HG03565 (cell line): ENCODE measurements around the gene EHD3.

Source experiments
- ATAC-seq: cut with Tn5 transposase; IDR thresholded peaks from one replicate; pipeline ENCODE4 v1.9.1; 2021; ENCODE audit warnings: mild to moderate bottlenecking, moderate library complexity; ENCODE audit not compliant: unreplicated experiment

EHD3 gene

GRCh38 chr2:31212659-31213600, 21.0 kb upstream of the EHD3 start:
- ATAC-seq, result no peak

- ATAC-seq, result no peak
These were observed 20.1 kb upstream of the EHD3 start for GRCh38 chr2:31213601-31214443.

GRCh38 chr2:31214444-31214915, 19.5 kb upstream of the EHD3 start:
- ATAC-seq, result no peak

- no peak for ATAC-seq
These were observed 17.2 kb upstream of the EHD3 start for GRCh38 chr2:31216734-31217133.

GRCh38 chr2:31217465-31218200, 16.3 kb upstream of the EHD3 start, which contains the start of gene CAPN14:
TSS of gene CAPN14 (minus strand) at chr2:31217515. CDS start at chr2:31205447, 12,068 bp downstream.
- ATAC-seq, result no peak

- ATAC-seq, result peak; percentile 73
These were observed 14.6 kb upstream of the EHD3 start for GRCh38 chr2:31219131-31219969.

GRCh38 chr2:31221544-31221943, 12.4 kb upstream of the EHD3 start:
- no peak for ATAC-seq

- ATAC-seq, result no peak
These were observed 11.9 kb upstream of the EHD3 start for GRCh38 chr2:31222071-31222470.

GRCh38 chr2:31223026-31223425, 10.9 kb upstream of the EHD3 start:
- no peak for ATAC-seq

GRCh38 chr2:31223749-31224148, 10.2 kb upstream of the EHD3 start:
- no peak for ATAC-seq

- ATAC-seq, result no peak
These were observed 7.7 kb upstream of the EHD3 start for GRCh38 chr2:31226266-31226665.

- ATAC-seq, result no peak
These were observed 6.8 kb upstream of the EHD3 start for GRCh38 chr2:31227110-31227509.

GRCh38 chr2:31227711-31228125, 6.2 kb upstream of the EHD3 start:
- ATAC-seq, result no peak

- ATAC-seq, result no peak
These were observed 5.2 kb upstream of the EHD3 start for GRCh38 chr2:31228717-31229116.

- ATAC-seq, result no peak
These were observed 3.2 kb upstream of the EHD3 start for GRCh38 chr2:31230751-31231150.

- ATAC-seq, result no peak
These were observed 2.2 kb upstream of the EHD3 start for GRCh38 chr2:31231571-31232302.

- ATAC-seq, result no peak
These were observed 1.4 kb upstream of the EHD3 start for GRCh38 chr2:31232586-31232985.

- no peak for ATAC-seq
These were observed 721 bp upstream of the EHD3 start for GRCh38 chr2:31233231-31233630.
